KOPT-K1 (cell line): ENCODE measurements around the gene OGFOD1.

Experiments used
- H3K27ac ChIP-seq: fragments of 200-600 bp; sonication (generic); 2 replicates; pipeline ENCODE4 v1.5.1; 2016; ENCODE audit warnings: antibody characterized with exemption, mild to moderate bottlenecking, low read depth, low read length; ENCODE audit not compliant: poor library complexity, severe bottlenecking
- H3K36me3 ChIP-seq: fragments of 200-600 bp; sonication (generic); 2 replicates; pipeline ENCODE4 v1.5.1; 2017; ENCODE audit warnings: antibody characterized with exemption, mild to moderate bottlenecking, low read length, moderate library complexity; ENCODE audit not compliant: insufficient read depth
- H3K9me3 ChIP-seq: fragments of 200-600 bp; sonication (generic); 2 replicates; pipeline ENCODE4 v1.5.1; 2017; ENCODE audit warnings: antibody characterized with exemption, low read length, mild to moderate bottlenecking; ENCODE audit not compliant: insufficient read depth, poor library complexity, severe bottlenecking

The OGFOD1 gene

DNA sequence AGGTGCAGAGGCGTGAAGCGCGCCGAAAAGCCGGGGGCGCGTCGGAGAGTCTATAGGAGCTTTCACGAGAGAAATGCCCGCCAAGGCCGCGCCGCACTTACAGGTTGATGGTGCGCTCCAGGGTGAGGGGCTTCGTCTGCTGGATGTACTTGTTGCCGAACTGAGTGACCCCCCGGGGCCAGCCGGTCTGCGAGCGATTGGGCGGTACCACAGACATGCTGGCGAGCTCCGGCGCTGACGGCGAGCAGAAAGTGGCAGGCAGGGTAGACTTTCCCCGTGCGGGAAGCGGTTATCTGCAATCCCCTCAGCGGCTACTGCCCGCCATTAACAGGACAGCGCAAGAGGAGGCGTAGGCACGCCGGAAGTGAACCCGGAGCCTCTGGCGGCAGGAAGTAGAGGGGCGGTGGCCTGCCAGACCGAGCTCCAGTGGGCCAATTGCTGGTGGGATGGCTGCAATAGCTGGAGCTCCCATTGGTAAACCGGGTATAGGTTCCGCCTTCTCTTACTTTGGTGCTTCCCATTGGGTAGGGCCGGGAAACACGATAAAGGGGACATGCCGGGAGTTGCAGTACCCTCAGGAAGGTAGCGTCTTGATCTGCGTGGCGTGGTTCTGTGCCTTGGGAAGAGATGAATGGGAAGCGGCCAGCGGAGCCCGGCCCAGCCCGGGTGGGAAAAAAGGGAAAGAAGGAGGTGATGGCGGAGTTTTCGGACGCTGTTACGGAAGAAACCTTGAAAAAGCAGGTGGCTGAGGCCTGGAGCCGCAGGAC, at the start of gene OGFOD1, which contains the start of gene NUDT21:
TSS of gene OGFOD1 (plus strand) at position 569 of the 767 bp plus-strand sequence. CDS start at position 628, 59 bp downstream.
TSS of gene NUDT21 (minus strand) at position 347 of the 767 bp plus-strand sequence. CDS start at position 217, 130 bp downstream.
- no peaks in the 10 kb centered on the region for H3K9me3 ChIP-seq
- H3K27ac ChIP-seq = peak within 1 kb of the TSS; percentile 84
- H3K36me3 ChIP-seq = peaks cover 51% of the 10 kb centered on the region

DNA sequence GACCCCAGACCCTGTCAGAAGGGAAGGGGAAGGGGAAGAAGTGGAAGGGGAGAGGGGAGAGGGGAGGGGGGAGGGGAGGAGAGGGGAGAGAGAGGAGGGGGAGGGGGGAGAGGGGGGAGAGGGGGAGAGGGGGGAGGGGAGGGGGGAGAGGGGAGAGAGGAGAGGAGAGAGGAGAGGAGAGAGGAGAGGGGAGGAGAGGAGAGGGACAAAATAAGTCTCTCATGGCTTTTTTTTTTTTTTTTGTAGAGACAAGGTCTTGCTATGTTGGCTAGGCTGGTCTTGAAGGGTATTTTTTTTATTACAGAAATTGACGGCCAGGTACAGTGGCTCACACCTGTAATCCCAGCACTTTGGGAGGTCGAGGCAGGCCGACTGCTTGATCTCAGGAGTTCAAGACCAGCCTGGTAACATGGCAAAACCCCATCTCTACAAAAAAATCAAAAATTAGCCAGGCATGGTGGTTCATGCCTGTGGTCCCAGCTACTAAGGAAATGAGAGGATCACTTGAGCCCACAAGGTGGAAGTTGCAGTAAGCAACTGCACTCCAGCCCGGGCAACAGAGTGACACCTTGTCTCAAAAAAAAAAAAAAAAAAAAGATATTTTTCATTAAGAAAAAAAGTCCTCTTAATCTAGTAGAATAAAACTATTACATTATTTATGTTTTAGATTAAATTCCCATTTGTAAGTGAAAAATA, 45.2 kb upstream of the OGFOD1 start:
- Histone ChIP-seq H3K27ac (no peak overlapping the region), H3K9me3 (no peaks in the 10 kb centered on the region), H3K36me3 (peaks cover 80% of the 10 kb centered on the region)

DNA sequence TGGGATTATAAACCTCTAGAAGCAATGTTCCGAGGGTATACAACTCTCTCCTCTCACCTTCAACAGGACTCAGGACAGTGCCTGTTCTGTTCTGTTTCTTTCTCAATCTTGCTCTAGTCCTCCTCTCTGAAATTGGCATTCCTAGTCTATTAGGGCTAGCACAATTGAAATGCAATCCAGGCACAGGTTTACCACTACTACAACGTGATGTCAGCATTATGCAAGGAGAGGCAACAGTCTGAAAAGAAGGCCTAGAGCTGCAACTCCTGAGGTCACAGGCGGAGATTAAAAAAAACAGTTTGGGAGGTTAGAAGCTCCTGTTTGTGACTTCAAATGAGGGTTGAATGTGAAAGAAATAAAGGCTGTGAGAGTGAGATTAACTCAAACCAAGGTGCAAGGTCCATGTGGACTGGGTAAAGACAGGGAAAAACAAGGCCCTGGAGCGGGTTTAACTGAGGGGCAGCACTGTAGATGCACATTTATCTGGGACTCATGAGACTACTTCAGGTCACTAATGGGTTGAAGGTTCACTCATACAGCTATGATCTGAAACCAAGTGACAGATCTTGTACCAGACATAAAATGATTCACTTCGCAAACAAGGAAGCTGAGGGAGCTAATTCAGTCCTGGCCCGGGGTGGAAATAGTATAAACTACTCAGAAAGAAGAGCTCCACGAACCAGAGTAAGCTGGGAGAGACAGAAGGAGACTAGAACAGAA, 42.8 kb upstream of the OGFOD1 start:
- no peaks in the 10 kb centered on the region for H3K9me3 ChIP-seq
- H3K36me3 ChIP-seq = peaks cover 83% of the 10 kb centered on the region
- no peak overlapping the region for H3K27ac ChIP-seq

DNA sequence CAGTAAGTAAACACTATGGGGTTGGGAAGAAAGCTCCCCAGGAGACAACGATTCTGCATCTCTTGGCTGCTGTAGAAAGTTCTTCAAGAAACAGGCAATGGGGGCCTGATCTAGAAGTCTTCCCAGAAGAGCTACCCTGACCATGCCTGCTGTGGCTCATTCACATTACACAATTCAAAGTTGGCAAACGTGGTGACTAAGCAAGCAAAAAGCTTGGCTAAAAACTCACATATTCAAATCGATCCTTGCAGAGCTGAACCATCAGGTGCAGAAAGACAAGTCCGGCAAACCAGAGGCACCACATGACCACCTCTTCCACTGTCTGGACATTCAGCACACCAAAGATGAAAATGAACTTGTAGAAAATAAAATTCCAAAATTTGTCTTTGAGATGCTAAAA, 42.2 kb upstream of the OGFOD1 start:
- no peaks in the 10 kb centered on the region for H3K9me3 ChIP-seq
- peaks cover 83% of the 10 kb centered on the region for H3K36me3 ChIP-seq
- H3K27ac ChIP-seq = no peak overlapping the region

DNA sequence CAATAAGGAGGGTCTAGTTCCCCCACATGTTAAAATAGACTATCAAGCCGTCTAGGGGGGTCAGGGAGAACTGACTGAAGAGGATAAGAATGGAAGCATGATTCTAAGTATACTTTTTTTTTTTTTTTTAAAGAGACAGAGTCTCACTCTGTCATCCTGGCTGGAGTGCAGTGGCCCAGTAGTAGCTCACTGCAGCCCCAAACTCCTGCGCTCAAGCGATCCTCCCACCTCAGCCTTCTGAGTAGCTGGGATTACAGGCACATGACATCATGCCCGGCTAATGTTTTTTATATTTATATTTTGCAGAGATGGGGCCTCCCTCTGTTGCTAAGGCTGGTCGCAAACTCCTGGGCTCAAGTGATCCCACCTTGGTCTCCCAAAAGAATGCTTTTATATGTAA, 40.2 kb upstream of the OGFOD1 start:
- Histone ChIP-seq H3K27ac (no peak overlapping the region), H3K36me3 (peaks cover 70% of the 10 kb centered on the region), H3K9me3 (no peaks in the 10 kb centered on the region)

DNA sequence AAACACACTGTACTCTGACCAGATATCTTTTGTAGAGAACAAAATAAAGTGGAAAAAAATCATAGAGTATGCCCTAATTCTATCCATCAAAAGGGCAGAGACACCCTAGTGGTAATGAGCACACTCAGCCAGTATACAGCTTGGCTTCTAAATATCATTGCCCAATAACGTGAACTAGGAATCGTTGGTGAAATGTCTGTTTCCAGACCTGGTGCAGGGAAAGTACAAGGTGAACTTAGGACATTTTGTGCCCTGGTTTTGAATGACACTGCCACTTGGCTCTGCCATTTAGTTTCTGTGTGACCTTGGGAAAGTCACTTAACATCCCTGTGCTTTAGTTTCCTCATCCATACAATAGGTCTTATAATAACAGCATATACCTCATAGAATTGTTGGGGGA, 39.7 kb upstream of the OGFOD1 start:
- H3K9me3 ChIP-seq = no peaks in the 10 kb centered on the region
- H3K27ac ChIP-seq = no peak overlapping the region
- peaks cover 70% of the 10 kb centered on the region for H3K36me3 ChIP-seq

DNA sequence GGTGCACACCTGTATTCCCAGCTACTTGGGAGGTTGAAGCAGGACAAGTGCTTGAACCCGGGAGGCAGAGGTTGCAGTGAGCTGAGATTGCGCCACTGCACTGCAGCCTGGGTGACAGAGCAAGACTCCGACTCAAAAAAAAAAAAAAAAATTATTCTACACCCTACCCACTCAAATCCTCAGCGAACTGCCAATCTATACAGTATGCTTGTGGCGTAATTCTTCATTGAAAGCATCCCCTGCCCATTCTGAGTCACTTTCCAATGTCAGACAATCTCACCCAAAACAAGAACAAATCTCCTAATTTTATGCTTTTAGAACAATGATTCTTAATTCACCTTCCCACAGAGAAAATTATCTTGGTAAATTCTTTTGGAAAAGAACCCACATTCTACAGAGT, 38.0 kb upstream of the OGFOD1 start:
- Histone ChIP-seq H3K36me3 (peaks cover 57% of the 10 kb centered on the region), H3K27ac (no peak overlapping the region), H3K9me3 (no peaks in the 10 kb centered on the region)

DNA sequence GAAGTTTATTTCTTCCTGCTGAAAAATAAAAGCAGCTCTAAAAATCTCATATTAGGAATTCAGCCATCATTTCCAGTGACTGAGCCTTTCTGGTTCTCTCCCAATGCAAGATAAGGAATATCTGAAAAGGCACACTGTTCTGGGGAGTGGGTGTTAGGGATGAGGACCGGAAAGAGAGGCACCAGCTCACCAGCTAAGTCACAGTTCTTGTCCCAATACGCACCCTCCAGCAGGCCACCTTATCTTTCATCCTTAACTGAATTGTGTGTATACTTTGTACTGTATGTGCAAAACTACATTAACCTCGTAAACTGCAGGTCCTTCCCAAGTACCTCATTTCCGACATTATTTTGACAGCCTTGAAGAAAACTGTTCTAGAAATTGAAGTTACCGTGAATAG, 37.0 kb upstream of the OGFOD1 start:
- Histone ChIP-seq H3K9me3 (no peaks in the 10 kb centered on the region), H3K27ac (no peak overlapping the region), H3K36me3 (peaks cover 48% of the 10 kb centered on the region)

DNA sequence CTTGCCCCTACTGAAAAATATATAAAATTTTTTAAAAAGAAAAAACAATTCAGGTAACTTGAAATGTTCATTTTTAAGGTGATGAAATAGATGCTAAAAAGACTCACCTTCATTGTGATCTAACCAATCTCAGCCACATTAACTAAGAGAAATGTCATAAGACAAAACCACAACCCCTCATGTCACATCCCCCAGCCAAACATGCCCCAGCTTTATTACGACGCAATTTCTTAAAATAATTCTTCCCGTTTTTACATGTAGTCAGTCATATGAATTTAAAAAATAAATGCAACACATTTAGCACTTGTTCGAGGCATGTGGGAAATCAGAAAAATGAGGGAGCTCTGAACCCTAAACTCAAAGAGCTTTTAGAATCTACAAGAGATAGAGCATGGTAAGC, 35.5 kb upstream of the OGFOD1 start:
- no peak overlapping the region for H3K27ac ChIP-seq
- peaks cover 33% of the 10 kb centered on the region for H3K36me3 ChIP-seq
- H3K9me3 ChIP-seq = no peaks in the 10 kb centered on the region

DNA sequence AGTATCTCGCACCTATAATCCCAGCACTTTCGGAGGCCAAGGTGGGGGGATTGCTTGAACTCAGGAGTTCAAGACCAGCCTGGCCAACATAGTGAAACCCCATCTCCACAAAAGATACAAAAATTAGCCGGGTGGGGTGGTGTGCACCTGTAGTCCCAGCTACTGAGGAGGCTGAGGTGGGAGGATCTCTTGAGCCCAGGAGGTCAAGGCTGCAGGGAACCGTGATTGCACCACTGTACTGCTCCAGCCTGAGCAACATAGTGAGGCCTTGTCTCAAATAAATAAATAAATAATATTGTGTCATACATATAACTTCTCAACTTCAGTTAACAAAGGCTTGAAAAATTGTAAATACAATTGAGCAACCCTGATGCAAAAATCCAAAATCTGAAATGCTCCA, 34.2 kb upstream of the OGFOD1 start:
- Histone ChIP-seq H3K27ac (no peak overlapping the region), H3K36me3 (peaks cover 21% of the 10 kb centered on the region), H3K9me3 (no peaks in the 10 kb centered on the region)

DNA sequence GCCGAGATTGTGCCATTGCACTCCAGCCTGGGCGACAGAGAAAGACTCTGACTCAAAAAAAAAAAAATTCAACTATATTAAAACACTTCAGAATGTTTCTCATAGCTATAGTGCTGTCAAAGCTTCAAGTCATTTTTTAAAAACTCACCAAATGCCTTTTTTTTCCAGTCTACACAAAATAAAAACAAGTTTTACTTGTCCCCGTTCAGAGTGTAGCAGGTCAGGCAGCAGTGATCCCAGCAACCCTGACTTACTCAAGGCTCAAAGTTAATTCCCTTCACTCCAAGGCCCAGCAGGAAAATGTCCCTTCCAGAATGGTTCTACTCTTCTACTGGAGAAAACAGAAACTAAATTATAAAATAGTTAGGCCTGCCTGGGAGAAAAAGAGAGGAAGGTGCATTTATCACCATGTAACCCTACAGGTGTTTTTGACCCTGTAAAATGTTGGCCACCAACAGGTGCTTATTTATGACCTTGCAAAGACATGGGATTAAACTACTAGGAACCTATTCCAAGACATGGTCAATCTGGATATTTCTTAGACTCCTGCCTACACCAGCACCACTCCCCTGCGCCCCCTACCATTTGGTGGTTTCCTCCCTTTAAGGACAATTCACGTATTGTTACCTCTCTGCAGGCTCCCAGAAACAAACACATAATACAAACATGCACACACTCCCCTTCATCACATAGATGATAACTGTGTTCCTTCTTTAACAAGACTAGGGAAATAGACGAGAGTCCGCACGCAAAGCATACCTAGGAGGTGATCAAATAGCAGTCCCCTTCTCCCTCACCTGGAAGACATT, 31.4 kb upstream of the OGFOD1 start:
- Histone ChIP-seq H3K27ac (no peak overlapping the region), H3K9me3 (no peaks in the 10 kb centered on the region), H3K36me3 (no peaks in the 10 kb centered on the region)

DNA sequence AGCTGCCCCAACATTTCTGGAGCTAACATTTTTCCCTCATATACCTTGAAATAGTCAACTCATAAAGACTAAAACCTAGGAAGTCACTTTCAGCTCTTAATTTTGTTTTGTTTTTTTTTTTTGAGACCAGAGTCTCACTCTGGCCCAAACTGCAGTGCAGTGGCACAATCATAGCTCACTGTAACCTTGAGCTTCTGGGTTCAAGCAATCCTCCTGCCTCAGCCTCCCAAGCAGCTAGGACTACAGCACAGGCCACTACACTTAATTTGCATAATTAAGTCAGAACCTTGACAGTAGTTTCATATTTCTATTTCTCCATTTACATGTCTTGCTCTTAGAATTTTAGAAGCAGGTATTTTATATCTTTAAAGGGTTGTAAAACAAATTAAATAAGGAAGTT, 30.7 kb upstream of the OGFOD1 start:
- Histone ChIP-seq H3K36me3 (no peaks in the 10 kb centered on the region), H3K9me3 (no peaks in the 10 kb centered on the region), H3K27ac (no peak overlapping the region)

DNA sequence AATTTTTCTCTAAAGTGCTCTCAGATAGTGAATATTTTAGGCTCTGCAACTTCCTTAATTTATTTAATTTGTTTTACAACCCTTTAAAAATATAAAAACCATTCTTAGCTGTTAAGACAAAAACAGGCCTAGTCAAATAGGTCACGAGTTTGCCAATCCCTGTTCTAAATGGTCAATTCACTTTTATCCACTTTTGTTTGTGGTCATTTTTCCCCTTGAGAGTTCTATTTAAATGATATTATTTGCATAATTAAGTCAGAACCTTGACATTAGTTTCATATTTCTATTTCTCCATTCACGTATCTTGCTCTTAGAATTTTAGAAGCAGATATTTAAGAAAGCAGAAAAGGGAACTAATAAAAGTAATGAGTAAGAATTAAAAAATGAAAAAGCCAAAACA, 30.0 kb upstream of the OGFOD1 start:
- Histone ChIP-seq H3K9me3 (no peaks in the 10 kb centered on the region), H3K27ac (no peak overlapping the region)

DNA sequence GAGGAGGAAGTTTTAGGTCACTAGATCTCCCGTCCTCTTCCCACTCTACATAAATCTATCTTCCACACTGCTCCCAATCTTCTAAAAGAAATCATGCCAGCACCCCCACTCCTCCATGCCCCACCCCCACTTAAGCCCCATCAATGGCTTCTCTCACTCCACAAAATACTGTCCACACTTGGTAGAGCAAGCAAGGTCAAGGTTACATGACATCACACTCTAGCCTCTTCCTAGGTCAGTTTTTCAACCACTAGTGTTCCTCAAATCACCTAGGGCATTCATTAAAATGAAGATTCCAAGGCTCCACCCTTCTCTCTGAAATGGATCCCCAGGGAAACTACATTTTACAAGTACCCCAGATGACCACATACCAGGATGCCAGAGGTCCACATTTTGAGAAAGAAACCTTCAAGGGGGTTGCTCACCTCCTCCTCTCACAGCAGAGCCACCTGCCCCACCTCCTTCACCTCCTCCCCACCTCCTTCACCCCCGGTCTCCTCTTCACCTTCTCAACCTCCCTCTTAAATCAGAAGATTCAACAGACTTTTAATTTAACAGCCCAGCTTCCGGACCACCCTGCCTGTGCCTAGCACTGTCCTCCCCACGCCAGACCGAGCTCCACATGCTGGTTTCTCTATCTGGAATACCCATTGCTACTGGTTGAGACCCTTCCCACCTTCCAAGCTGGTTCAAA, 29.2 kb upstream of the OGFOD1 start:
- Histone ChIP-seq H3K36me3 (no peaks in the 10 kb centered on the region), H3K27ac (no peak overlapping the region), H3K9me3 (no peaks in the 10 kb centered on the region)

More for the DNA sequence above, 30.0 kb upstream of the OGFOD1 start:
- no peaks in the 10 kb centered on the region for H3K36me3 ChIP-seq
